HG02798 (cell line): ENCODE measurements around the gene SRRD.
A peak's percentile ranks its signal among the peaks of the same experiment; 100 is the strongest.

Experiments
- ATAC-seq: cut with Tn5 transposase; IDR thresholded peaks from one replicate; pipeline ENCODE4 v1.9.1; 2021; ENCODE audit warnings: mild to moderate bottlenecking; ENCODE audit not compliant: unreplicated experiment, poor library complexity

Gene SRRD

DNA sequence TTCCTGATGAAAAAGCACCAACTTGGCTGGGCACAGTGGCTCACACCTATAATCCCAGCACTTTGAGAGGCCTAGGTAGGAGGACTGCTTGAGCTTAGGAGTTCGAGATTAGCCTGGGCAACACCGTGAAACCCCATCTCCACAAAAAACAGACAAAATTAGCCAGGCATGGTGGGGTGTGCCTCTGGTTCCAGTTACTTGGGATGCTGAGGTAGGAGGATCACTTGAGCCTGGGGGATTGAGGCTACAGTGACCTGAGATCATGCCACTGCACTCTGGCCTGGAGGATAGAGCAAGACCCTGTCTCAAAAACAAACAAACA, 3.1 kb upstream of the SRRD start:
- no peak for ATAC-seq

DNA sequence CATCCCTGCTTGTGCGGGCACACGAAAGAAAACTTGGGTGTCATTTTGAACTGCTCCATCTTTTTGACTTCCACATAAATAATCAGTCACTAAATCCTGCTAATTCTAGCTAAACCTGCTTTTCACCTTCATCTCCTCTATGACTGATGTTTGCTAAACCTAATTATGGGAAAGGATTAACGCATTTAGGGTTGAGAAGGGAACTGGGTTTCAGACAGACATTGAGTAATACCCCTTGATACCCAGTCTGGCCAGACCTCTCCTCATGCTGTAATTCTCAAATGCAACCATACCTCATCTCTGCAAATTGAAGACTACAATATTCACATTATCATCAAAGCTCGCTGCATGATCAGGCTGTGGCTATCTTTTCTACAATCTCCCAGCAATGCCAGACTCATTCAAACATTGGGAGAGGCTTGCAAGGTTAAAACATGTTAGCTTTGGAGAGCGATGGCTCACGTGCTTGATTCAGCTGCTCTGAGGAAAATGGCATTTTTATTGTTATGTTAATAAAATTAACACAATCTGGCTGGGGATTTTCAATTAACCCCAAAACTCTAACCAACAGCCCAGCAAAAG, 2.5 kb upstream of the SRRD start:
- no peak for ATAC-seq

DNA sequence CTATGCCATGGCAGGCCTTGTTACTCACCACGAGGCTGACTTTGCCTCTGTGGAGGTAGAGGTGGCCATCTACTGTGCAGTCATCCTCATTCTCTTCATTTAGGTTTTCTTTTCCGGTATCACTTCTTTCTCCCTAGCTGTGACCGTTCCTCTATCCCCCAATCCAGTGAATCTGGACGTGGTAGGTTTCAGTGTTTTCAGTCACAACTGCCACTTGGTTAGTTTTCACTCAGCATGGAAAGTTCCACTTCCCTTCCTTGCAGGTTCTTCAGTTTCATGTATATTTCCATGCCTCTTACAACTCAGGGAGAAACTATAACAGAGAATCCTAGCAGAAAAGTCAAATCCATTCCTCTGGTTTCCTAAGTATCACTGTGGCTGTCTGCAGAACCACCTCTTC, 2.0 kb upstream of the SRRD start:
- no peak for ATAC-seq

DNA sequence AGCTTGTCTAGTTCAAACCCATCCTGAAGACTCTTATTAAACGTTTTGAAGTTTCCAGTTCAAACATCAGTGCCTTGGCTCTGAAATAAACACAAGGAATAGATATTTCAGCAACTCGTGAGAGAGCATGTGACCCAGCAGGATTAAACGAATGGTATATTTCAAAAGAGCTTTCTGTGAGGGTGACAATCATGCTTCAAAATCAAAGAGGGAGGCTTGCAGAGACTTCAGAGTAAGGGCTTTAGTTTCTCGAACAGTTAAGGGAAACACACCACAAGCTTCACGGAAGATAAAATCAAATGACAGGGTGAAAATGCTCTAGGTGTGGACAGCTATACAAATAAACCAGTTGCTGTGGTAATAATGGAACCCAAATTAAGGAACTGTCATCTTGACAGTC, 1.5 kb upstream of the SRRD start:
- no peak for ATAC-seq

DNA sequence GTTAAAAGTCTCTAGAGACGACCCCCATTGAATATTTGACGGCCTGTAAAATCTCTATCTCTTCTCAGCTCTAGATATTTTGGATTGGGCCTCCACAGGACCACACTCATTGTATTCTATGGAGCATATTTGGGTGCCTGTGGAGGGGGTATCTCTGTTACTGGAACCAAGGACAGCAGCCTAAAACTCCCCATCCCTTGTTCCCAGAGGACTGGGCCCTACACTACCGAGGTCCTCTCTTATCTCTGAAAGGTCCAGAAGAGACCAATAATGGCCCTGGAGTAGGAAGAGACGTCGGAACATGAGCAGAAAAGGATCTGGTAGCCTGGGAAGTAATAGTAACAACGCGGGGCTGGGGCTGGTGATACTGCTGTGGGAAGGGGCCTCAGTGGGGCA, 636 bp upstream of the SRRD start:
- ATAC-seq = no peak

DNA sequence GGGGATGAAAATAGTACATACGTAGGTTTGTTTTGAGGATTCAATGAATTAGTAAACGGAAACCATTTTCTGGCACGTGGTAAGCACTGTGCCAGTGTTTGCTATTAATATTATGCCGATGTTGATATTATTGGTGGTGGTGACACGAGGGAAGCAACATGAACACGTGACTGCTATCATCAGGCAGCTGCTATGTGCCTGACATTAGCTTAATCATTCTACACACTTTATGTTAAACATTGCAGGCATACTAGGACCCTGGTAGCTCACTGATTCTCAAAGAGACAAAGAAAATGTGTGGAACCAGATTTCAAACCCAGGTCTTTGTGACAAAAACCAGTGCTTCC, 656 bp downstream of the SRRD start:
- no peak for ATAC-seq

DNA sequence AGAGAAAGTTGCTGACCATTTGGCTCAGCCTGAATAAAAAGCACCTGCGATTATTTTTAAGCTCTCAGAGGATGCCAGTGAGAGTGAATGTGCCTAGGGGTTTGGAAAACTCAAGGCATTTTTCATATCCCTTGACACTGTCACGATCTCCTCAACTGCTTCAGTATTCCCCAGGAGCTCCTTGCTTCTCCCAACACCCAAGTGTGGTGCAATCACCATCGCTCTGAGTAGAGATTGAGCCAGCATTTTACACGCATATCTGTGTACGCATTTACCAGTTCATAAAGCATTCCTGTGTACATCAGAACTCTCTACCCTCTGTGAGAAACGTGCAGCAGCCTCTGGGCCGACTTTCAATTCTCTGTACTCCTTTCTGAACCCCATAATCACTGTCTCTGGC, 1.3 kb downstream of the SRRD start:
- ATAC-seq = no peak

DNA sequence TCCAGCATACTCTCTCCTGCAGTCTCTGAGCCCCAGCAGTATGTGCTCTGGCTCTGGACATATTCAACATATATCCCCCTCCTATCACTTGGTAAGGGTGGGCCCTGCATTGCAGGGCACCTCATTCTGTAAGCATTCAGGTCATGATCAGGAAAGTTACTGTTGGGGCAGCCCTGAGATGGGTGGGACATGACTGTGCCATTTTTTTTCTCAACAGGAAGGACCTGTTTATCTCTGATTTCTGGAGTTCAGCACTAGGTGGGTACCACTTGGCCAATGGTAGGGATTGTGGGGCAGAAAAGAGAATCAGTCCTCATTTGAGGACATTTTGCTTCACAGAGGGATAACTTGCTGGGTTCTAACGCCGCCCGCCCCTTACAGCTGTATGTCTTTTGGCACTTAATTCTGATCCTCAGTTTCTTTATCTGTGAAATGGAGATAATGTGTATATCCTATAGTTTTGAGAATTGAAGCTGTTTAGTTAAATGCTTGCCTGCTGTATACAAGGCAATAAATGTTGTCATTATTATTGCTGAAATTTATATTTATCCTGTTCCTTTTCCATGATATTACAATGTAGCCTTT, 2.2 kb downstream of the SRRD start:
- no peak for ATAC-seq

DNA sequence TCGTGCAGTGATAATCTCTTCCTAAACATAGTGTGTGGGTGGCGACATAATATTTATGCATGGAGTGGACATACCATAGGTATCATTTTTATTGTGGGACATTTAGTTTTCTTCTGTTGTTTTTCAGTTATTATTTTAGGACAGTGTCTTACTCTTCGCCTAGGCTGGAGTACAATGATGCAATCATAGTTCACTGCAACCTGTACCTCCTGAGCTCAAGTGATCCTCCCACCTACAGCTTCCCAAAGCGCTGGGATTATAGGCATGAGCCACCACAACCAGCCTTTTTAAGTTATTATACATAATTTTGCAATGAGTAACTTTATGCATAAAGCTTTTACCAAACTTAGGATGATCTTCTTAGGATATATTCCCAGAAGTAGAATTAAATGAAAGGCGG, 2.7 kb downstream of the SRRD start:
- no peak for ATAC-seq

DNA sequence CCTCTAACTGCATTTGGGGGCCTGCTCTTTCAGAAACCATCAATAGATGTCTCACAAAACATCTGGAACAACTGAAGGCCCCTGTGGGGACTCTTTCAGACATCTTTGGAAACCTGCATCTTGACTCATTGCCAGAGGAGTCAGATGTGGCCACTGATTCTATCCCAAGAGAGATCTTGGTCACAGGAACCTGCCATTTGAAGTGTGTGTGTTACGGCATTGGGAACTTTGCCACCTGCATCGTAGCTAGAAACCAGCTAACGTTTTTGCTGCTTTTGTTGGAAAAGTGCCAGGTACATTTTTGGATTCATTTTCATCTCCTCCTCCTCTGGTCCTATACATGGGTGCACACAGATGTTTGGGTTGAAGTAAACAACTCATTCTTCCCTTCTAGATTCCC, 4.3 kb downstream of the SRRD start:
- no peak for ATAC-seq

DNA sequence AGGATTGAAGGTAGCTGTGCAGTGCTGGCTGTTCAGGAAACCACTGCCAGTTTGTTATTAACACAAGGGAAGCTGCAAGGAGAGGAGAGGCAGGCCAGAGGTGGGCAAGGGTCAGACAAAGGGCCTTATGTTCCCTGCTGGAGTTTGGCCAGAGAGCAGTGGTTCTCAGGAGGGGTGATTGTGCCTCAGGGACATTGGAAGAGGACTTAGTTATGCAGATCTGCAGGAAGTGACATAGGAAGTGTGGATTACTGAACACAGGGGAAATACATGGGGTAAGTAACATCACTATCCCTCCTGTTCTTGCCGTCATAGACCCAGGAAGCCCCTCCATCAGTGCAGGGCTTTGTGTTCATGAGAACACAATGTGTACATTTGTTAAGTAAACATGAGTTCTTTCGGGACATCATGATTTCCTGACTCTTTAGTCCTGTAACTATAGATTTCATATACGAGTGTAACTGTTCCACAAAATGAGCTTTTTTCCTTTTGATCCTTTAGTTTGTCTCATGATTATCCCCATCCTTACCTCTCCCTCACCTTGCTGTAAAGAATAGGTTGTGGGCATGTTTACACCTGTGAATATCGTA, 5.9 kb downstream of the SRRD start:
- no peak for ATAC-seq

DNA sequence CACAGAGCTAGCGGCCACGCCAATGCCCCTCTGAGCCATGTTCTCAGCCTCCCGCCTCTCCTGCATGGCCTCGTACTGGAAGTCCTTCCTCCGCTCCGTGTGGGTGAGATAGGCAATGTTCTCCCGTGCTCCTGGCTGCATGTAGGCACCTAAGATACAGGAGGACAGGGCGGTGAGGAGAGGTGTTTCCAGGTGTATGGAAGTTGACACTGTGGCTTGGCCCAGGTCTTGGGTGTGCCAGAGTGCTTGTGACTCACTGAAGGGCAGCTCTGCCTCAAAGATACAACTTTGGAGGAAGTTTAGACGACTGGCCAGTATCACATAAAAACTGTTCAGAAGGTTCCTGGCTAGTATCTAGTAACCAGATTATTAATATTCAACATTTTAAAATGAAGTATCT, 8.5 kb downstream of the SRRD start:
- no peak for ATAC-seq

DNA sequence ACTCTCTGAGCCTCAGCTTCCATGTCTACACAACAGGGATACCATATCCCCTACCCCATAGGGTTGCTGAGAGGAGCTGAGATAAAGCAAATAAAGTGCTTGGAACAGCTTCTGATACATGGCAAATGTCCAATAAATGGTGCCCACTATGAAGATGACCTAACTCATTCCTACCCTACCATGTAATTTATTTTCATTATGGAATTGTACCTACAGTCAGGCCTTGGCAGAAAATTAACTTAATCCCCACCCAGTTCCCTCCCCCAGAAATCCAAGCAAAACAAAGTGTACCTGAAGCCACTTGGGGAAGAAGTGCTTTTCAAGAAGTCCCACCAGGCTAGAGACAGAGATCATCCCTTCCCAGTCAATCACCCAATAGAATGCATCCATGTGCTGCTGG, 10.8 kb downstream of the SRRD start:
- no peak for ATAC-seq

DNA sequence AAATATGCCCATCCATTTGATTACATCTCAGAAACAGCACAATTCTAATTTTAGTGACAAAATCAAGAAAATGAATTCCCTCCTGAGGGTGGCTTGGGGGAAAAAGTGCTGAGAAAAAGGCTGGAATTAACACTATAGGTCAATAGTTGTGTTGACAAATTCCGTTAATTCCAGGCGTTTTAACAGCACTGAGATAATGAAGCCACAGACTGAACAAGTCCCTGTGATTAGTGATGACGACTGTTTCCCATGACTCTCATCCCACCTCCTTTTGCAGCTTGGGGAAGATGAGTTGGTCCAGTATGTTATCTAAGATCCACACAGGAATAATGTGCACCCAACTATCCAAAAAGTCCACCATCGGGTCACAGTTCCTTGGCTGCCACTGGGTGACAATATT, 12.8 kb downstream of the SRRD start:
- no peak for ATAC-seq

DNA sequence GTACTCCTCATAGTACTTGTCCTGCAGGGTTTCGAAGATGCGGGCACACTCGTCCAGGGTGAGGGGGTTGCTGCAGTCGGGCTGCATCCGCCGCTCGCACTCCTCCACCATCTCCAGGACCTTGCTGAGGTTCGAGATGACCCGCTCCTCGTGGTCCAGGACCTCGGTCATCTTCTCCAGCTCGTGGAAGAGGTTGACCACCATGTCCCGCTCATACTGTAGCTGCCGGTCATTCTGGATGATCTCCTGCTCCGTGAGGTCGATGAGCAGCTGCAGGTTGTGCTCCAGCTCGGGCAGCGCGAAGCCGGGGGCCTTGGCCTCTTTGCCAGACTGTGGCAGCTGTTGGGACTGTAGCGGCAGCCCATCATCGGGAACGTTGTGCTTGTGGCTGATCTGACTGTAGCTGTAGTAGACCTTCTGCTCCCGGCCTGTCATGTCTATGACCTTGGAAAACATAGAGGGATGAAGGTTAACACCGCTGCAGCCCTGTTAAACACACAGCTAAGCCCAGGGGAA, 15.6 kb downstream of the SRRD start:
- no peak for ATAC-seq

DNA sequence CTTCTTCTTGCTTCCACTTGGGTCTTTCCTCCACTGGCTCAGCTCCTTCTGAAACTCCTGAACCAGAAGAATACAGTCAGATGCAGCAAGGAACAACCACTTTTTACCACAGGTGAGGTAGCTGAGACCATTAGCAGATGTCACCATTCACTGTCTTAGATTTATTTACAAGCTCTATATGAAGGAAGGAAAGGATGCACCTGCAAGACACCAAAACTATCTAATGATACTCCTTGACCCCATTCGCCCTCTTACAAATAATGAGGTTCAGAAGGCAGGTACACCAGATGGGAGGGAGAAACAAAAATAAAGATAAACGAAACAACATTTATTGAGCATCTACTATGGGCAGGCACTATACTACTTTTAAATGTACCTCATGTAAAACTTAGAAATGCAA, 18.3 kb downstream of the SRRD start:
- no peak for ATAC-seq

DNA sequence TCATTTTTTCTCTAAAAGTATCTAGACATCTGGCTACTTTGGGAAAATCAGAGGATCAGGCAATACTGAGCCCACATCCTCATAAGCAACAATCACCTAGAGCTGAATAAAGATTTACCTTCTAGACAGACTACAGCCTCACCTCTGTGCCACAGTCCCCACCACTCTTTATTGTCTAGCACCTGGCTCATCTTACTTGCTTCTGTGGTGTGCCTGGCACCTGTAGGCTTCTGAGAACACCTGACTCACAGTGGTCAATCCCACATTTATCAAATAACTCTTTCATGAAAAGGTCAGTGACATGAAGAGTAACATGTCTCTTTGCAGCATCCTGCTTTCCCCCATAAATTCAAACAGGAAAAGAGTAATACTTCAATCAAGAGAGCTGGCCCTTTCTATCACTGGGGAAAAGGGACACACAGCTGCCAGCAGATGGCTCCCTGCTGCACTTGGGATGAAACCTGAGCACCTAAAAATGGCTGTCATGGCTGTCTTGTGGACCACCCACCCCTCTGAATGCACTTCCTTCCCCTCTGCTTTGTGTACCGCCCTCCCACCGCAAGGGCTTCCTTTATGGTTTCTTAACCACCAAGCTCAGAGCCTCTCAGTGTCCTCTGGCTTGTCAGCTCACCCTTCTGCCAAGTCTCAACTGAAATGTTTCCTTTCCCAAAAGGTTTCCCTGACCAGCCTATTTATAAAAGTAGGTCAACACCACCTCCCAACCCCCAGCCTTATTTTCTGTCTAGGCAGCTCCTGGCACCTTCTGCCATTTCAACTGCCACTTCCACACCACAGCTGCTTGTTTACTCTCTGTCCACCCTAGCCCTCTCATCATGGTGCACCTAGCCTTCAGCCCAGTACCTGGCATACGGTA, 19.2 kb downstream of the SRRD start:
- ATAC-seq = no peak

DNA sequence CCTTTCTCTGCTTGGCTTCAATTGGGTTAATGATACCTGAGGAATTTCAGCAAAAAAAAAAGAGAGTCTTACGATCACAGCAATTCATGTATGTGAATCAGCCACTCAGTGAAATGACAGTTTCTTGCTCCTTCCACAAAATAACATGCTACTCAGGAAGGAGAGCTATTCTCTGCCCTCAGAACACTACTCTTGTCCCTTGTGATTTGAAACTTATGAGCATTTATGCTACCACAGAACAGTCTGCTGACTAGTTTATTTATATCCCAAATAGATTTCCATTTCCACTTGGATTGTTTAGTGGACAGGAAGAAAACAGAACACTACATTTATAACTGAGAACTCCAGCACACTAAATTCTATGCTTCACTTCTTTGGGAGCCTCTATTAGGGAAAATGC, 20.1 kb downstream of the SRRD start:
- no peak for ATAC-seq

DNA sequence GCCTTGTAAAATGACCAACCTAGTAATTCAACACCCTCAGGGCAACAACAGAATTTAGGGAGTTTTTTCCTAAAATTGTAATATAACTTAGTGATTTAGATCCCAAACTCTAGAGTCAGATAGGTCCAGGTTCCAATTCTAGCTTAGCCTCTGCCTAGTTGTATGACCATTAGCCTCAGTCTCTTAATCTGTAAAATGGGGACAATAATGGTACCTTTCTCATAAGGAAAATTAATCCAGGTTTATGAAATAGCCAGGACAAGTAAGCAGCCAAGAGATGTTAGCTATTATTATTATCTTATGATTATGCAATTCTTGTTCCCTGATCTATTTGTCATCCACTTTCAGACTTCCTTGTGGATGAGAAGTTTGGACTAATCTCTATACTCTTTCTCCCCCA, 24.5 kb downstream of the SRRD start:
- ATAC-seq = no peak

DNA sequence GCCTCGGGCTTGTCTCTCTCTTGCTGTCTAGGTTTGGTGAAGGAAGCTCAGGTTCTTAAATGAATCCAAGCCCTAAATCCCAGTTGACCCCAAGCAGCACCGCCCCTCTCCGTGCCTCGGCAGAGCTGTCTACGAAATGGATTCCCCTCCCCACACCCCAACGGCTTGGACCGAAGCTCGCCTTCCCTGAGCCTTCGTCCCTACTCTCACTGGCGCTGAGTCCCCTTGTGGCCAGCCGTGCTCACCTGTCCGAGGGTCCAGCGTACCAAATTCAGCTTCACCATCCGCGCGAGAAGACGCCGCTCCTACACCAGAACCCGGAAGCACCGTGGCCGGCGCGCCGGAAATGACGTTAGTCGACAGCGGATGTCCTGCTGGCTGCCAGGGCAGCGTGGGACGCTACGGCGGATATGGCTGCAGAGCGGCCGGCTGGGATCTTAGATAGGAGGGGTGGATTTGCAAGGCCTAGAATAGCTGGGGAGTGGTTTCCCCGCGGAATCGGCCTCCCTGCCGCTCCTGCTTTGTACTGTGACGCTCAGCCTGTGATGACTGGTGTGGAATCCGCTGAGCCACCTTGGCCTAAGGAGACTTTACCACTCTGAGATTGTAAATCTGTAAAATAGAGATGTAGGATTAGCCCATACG, 28.6 kb downstream of the SRRD start, which contains the start of gene TFIP11:
Gene TFIP11, minus strand, starts transcription at position 325 of the 645 bp plus-strand sequence. CDS start 2,201 bp downstream, outside the sequence.
- ATAC-seq = peak; percentile 98

DNA sequence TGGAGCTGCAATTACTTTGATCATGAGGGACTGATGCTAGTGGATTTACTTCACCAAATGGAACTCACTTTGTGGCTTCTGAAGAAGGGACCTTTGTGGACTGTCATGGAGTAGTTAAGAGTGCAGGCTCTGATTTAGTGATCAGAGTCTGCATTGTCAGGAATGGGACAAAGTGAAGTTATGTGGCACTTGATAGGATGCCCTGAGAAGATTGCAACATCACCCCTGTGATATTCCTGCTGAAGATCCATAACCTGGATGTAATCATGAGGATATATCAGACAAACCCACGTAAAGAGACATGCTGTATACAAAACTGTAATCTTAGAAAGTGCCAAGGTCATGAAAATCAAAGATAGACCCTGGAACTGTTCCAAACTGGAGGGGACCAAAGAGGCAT, 30.2 kb downstream of the SRRD start:
- ATAC-seq = no peak
